ENCODE results near the gene MZF1.

The MZF1 gene

DNA sequence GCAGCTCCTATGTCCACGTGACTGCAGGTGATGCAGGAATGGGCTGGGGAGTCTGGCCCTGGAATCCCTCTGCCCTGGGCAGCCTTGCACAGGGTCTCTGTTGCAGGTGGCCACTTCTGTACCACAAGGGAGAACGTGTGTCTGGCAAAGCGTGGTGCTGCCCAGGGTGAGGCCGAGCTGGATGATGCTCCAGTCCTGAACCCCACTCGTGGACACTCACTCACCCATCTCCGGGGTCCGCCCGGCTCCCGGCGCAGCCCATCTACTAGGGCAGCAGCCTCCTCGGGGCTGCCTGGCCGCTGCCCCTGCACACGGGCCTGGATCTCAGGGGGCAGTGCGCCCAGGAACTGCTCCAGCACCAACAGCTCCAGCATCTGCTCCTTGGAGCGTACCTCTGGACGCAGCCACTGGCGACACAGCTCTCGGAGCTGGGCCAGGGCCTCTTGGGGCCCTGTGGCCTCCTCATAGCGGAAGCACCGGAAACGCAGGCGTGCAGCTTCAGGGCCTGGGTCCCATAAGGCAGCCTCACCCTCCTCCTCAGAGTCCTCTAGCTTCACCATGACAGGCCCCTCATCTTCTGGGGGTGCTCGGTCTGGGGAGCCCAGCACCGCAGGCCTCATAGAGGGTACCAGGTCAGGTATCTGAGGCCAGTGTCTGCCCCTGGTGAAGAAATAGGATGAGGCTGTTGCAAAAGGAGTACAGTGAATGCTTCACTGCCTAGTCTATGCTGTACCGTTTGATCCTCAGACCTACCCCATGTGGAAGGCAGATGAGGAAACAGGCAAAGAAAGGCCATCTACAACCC lies 2.2 kb downstream of the MZF1 start:
- DNase-seq (ENCODE audit: insufficient read length, low spot score) (no peak), FAIRE-seq (no peak)

DNA sequence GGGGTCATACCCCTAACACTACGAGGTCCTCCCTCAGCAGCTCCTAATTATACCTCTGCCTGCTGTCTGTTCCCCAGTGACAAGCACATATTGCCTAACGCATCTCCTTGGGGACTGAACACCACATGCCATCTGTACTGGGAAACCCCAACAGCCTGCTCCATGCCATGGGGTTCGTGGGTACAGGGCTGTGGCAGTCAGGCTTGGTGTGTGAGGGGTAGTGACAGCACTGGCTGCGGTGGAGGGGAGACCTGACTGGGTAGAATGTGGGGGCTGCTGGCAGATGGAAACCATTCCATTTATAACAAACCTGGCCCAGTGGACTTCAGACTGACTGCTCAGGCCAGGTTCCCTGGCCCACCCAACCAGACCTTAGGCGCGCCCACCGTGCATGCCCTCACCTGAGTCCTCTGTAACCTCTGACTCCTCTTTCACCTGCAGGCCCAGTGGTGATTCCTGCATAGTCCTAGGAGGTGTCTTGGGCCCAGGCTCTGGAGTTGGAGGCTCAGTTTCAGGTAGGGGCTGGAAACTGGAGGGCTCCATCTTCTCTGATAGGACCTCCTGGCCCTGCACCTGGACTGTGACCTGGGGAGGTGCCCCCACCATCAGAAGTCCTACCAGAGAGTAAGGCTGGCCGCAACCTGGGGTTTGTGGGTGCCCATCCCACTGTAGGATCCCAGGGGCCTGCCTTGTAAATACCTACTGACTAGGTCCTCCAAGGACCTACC lies 3.0 kb downstream of the MZF1 start:
- no peak for DNase-seq (ENCODE audit: insufficient read length, low spot score)
- FAIRE-seq = no peak

DNA sequence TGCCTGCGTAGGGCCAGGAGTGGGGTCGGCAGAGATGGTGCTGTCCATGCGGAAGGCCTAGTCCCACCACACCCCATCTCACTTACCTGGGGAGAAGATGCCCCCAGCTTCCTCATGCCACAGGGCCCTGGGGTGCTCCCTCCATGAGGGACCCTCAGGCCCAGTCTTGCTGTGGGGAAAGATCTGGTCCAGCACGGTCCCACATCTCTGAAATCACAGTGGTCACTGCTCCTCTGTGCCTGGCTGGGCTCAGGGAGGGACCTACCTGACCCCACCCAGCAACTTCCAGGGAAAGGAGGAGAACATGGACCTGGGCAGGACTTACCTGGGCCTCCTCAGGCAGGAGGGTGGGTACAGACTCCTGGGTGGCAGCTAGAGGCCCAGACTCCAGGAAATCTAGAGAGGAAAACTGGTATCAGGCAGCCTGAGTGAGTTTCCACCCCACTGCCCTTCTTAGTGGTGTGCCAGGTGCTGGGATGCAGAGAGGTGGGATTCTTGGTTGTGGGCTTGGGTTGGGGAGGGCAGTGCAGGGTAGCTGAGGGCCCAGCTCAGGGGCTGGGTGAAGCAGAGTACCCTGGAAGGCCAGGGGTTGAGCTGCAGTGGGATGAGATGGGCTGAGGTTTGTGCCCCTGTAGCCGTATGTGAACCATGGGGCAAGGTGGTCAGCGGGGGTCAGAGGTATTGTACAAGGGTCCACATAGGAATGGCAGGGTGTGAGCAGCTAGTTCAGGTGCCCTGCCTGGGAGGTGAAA lies 3.8 kb downstream of the MZF1 start:
- no peak for FAIRE-seq
- DNase-seq (ENCODE audit: insufficient read length, low spot score) = no peak

DNA sequence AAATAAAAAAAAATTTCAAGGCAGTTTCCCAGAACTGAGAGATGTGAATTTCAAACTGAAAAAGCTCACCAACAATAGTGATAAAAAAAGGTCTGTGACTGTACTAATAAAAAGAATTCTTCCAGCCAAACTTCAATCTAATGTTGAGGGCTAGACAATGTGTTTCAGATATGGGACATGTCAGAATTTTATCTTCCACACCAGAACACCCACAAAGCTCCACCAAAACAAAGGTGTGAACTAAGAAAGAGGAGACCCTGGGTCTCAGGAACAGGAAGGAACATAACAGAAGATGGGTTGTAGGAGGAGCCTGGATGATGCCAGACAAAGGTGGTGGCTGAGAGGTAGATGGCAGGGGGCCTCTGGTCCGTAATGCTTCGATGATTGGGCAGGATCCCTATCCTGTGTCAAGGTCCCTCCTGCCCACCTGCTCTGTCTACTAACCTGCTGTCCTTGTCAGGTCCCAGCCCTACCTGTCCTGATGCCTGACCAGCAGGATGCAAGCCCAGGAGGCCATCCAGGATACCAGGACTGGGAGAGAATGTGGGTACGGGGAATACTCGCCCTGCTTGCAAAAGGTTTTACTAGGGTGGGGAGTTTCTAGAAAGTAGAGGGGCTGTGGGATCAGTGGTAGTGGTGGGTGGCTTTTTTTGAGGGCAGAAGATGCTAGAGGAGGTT lies 4.5 kb downstream of the MZF1 start:
- DNase-seq (ENCODE audit: insufficient read length, low spot score) = no peak

DNA sequence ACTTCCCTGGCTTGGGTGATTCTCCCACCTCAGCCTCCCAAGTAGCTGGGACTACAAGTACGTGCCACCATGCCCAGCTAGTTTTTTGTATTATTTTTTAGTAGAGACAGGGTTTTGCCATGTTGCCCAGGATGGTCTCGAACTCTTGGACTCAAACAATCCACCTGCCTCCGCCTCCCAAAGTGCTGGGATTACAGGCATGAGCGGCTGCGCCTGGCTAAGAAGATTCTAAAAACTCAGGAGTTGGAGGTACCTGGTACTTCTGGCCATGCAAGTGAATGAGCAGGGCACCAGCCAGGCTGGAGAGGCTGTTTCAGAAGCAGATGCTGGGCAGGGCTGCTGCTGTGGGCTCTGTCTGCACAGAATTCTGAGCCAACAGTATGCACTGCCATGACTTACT lies 6.1 kb downstream of the MZF1 start:
- FAIRE-seq = no peak
- DNase-seq (ENCODE audit: insufficient read length, low spot score) = no peak

More for the DNA sequence above, 4.5 kb downstream of the MZF1 start:
- FAIRE-seq = no peak

DNA sequence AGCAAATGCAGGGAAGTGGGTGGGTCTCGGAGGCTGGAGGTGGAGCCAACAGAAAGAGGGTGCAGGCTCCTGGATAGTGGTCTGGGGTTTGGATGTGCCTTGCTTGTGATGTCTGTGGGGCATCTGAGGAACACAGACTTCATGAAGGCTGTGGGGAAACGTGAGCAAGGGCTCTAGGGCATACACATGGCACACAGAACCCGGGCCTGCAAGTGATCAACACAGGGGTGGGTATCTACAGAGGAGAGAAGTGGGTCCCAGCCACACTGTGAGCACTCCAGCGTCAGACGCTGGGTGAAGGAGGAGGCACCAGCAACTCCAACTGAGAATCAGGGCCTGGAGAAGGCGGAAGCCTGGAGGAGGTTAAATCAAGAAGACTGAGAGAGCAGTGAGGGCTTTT lies 9.3 kb downstream of the MZF1 start:
- FAIRE-seq (no peak), DNase-seq (ENCODE audit: insufficient read length, low spot score) (no peak)

DNA sequence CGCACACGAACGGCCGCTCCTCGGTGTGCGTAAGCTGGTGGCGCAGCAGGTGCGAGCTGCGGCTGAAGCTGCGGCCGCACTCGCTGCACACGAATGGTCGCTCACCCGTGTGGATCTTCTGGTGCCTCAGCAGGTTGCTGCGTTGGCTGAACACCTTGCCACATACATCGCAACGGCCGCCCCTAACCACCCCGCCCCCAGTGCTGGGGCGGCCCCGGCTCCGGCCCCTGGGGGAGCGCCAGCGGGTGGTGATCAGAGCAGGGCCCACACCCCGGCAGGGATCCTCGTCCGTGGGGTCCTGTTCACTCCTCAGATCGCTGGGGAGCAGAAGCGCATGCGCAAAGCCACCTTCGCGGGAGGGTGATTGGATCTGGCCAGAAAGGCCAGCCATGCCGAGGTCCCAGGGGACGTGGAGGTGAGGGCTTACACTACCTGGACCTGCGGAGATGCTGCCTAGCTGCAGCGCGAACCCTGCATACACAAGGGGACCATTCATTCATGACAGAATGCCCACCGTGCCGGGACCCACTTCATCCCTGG lies 10.0 kb downstream of the MZF1 start:
- no peak for DNase-seq (ENCODE audit: insufficient read length, low spot score)

DNA sequence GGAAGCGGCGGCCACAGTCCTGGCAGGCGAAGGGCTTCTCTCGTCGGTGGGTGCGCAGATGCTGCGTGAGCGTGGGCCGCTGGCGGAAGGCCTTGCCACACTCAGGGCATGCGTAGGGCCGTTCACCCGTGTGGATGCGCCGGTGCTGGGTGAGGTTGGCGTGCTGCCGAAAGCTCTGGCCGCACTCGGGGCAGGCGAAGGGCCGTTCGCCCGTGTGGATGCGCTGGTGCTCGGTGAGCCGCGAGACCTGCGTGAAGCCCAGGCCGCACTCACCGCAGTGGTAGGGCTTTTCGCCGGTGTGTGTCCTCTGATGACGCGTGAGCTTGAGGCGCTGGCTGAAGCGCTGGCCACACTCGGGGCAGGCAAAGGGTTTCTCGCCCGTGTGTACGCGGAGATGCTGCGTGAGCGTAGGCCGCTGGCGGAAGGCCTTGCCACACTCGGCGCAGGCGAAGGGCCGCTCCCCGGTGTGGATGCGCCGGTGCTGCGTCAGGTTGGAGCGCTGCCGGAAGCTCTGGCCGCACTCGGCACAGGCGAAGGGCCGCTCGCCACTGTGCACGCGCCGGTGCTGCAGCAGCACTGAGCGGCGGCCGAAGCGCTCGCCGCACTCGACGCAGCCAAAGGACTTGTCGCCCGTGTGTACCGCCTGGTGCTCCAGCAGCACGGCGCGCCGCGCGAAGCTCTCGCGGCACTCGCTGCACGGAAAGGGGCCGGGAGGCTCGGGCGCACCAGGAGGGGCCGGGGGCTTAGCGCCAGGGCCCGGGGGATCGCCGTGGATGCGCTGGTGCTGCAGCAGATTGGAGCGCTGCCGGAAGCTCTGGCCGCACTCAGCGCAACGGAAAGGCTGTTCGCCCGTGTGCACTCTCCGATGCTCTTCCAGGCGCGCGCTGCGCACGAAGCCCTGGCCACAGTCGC lies 10.8 kb downstream of the MZF1 start:
- FAIRE-seq = no peak
- no peak for DNase-seq (ENCODE audit: insufficient read length, low spot score)

More for the DNA sequence above, 10.0 kb downstream of the MZF1 start:
- FAIRE-seq = no peak

DNA sequence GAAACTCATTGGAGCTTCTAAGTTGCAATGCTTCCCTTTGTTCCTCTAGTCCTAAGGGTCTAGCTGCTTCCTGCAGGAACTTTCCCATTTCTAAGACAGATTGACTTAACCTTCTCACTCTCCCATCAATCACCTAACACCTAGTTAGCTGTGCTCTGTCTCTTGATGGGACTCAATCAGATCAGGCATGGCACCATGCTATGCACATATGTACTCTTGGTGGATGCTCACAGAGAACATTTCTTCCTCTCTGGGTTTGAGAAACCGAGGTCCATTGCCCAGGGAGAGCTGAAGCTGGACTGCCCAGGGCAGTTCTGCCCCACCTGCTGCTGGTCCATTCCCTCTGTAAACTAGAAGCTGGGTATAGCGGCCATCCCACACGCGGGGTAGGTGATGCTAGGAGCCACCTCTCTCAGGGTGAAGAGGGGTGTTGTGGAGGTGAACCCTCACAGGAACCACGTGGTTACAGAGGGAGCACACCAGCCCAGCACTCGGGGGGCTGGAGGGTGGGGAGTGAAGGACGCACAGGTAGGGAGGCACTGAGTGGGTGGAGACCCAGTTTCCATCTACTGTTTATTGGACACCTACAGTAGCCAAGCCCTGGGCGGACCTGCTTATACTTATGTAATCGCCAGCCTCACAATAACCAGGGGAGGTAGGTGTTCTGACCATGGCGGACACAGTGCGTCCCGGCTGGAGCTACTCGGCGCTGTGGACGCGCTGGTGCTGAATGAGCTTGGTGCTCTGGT lies 11.6 kb downstream of the MZF1 start:
- no peak for DNase-seq (ENCODE audit: insufficient read length, low spot score)
- no peak for FAIRE-seq

DNA sequence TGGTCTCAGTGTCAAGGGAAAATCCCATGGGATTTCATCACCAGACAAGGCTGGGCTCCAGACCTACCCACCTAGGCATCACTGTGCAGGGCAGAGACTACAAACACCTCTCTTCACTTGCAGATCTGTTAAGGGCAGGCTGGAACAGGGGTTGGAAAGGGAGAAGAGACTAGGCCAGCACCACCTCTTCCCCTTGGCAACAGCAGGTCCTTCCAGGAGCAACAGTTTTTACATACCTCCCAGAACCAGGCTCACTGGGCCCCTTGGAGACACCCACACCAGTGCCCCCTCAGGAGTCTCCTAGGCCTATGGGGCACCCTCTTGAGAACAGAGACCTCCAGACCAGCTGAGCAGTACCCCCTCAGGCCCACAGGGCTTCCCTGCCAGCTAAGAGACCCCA lies 12.2 kb downstream of the MZF1 start:
- DNase-seq (ENCODE audit: insufficient read length, low spot score) (no peak), FAIRE-seq (no peak)

DNA sequence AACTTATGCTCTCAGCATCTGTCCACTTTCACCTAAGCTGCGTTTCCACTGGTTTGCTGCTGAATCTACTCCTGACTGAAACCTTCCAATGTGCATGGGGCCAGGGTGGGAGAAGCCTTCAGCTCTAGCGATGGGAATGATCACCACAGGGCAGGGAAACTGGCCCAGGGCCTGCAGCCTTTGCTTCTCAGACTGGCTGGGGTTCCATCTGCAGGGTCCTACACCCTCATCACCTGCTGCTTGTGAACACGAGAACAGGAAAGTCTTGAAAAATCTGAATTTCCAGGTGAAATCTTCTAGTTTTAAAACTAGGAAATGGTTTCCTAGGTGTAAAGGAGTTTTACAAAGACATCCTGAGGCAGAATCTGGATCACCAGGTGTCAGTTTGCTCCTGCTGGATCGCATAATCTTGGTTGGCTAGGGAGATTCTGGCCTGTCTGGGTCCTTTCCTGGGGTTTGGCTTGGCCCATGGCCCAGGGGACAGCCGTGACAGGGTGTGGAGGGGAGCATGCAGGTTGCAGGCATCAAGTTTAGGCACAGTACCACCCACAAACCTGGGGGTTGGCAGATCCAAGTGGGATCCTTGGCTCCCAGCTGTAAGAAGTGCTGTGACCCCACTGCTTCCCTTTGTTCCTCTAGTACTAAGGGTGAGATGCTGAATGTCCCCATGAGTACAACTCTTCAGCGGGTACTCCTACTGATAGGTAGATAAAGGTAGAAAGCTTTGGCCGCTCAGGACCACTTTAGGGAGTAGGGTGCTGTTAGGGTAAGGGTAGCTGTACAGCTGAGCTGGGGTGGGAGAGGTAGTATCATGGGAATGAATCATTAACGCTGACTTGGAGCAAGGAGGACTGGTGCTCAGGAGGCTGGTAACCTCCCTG lies 12.9 kb downstream of the MZF1 start:
- no peak for DNase-seq (ENCODE audit: insufficient read length, low spot score)

DNA sequence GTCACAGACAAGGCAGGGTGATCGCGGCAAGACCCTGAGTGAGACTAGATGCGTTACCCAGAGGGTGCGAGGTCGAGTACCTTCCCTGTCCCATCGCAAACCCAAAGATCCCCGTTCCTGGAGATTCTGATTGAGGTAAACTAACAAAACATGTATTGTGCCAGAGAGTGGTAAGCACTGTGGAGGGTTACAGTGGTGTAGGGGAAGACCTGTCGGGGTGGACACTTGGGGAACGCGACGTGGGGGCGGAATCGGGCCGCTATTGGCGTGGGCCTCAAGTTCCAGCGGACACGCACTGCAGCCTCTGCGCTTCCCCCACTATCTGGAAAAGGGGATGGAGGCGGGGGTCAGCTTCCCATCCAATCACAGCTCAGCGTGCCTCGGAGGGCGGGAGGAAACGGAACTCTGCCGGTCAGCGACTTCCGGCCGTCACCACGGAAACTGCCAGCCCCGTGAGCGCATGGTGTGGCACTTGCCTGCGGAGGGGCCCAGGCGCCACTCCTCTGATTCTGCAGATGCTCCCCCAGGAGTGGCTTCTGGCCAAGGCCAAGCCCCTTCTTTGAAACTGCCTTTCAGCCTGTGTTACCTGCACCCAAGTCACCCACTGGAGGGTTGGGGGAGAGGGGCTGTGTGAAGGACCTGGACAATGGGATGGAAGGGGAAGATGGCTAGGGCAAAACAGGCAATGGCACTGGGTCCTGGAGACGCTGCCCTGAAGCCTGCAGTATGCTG lies 13.7 kb downstream of the MZF1 start:
- DNase-seq (ENCODE audit: insufficient read length, low spot score) = peak; percentile 95
- peak; percentile 16 for FAIRE-seq

More for the DNA sequence above, 12.9 kb downstream of the MZF1 start:
- peak; percentile 28 for FAIRE-seq

DNA sequence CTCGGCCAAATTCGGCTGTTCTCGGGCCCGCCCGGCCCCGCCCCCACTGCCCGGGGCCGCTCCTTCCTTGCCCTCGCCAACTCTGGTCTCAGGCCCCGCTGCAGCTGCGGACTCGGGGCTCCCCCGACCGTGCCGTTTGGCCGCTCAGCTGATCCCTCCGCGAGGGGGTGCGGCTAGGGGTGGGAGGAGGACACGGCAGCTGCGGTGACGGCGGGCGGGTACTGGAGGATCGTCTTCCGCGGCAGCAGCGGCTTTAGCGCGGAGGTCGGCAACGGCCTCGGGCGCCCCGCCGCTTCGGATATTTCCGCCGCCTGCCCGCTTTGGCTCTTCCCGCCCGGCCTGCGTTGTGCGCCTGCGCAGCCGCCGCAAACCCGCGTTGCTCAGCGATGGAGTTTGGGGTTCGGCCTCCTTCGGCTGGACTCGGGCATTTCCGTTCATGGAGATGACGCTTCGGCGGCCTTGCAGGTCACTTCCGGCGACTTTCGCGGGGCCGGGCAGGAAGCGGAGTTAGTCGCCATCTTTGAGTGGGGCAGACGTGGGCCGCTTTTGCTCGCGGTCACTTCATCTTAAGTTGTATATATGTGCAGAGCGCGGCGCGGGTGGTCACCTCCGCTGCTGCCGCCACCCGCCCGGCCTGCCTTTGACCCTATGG lies 14.4 kb downstream of the MZF1 start:
- DNase-seq (ENCODE audit: insufficient read length, low spot score) (peak; percentile 87), FAIRE-seq (peak; percentile 98)

DNA sequence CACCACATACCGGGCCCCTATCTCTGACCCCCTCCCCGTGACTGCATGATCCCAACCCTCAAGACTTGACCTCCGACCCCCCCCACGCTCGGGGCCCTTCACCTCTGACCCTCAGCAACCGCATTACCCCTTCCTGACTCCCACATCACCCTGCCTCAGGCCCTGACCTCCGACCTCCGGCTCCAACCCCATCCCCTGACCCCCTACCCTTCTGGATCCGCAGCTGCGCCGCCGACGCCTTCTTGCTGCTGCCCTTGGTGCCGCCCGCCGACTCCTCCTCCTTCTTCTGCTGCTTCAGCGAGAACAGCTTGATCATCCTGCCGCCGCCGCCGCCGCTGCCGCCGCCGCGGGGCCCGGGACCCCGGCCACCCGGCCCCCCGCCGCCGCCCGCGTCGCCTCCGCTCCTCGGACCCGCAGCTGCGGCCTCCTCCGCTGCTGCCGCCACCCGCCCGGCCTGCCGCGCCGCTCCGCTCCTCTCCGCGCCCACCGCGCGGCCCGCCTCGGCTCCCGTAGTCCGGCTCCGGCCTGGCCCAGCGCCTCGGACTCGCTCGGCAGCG lies 15.0 kb downstream of the MZF1 start, which contains the start of gene UBE2M:
UBE2M (minus strand) TSS at position 546 of the 557 bp plus-strand sequence; CDS start at position 316, 230 bp downstream.
- DNase-seq (ENCODE audit: insufficient read length, low spot score) (no peak), FAIRE-seq (no peak)

DNA sequence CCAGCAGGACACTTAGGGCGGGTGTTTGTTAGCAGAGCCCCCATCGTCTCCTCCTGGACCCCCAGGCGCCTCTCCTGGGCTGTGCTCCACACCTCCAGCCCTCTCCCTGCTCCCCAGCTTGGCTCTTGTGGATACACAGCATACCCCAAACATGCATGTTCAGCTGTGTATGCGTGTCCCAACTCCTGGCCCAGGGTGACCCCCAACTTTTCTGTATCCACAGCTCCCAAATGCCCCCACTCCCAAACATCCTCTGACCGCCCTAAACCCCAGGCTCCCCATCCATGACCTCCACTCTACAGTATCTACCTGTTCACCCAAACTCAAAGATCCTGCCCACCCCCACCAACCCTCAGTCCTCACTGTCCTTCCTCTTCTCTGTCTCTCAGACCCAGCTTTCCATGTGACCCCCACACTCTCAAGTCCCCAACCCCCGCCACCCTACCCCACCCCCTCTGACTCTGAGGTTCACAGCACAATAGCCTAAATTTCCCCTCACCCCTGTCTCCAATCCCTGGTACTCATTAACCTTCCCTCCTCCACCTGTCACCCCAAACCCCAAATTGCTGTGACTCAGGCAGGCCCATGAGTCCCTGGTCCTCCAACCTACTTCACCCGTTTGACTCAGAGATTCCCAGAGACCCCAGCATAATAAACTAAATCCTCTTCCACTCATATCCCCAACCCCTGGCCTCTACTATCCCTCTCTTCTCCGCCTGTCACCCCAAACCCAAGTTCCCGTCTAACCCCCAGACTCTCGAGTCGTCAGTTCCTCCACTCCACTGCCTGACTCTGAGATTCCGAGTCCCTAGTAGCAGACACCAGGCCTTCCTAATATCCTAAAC lies 15.7 kb downstream of the MZF1 start:
- FAIRE-seq = no peak
- DNase-seq (ENCODE audit: insufficient read length, low spot score) = no peak

Data from HTR-8/SVneo (cell line).